ENCODE measurements around the gene LMAN1.
A peak's percentile ranks its signal among the peaks of the same experiment; 100 is the strongest.

The LMAN1 gene

GRCh38 chr18:59358712-59359575 is at the start of gene LMAN1:
TSS of gene LMAN1 (minus strand) at chr18:59359265. CDS start at chr18:59359244, 21 bp downstream.
- peaks cover 32% of the 10 kb centered on the region; the same call in 1 of the 2 replicates for H3K79me2 ChIP-seq (ENCODE audit: insufficient read depth, low read length)
- peak within 1 kb of the TSS; percentile 4; the same call in 1 of the 2 replicates for H3K27ac ChIP-seq (ENCODE audit: low read depth, low read length)
- no peaks in the 10 kb centered on the region for H3K9me2 ChIP-seq (replicated peaks; ENCODE audit: insufficient read depth, low read length)

GRCh38 chr18:59402432-59403090 is 43.5 kb upstream of the LMAN1 start:
- Histone ChIP-seq H2AFZ (ENCODE audit: low read depth, low read length, severe bottlenecking) (no peak overlapping the region), H3K4me3 (ENCODE audit: insufficient read depth, low read length, poor library complexity, severe bottlenecking) (no peak overlapping the region), H3K4me2 (ENCODE audit: low read depth, low read length, poor library complexity, severe bottlenecking) (no peak overlapping the region), H3F3A (ENCODE audit: insufficient read depth) (no peaks in the 10 kb centered on the region), H3K9me3 (ENCODE audit: insufficient read depth, low read length) (no peaks in the 10 kb centered on the region), H3K36me3 (ENCODE audit: low read length) (no peaks in the 10 kb centered on the region), H3K9ac (ENCODE audit: low read length) (no peak overlapping the region), H4K20me1 (ENCODE audit: low read depth, low read length) (no peaks in the 10 kb centered on the region), H3K27me3 (ENCODE audit: low read length) (no peaks in the 10 kb centered on the region), H3K9me2 (replicated peaks; ENCODE audit: insufficient read depth, low read length) (no peaks in the 10 kb centered on the region), H3K27ac (ENCODE audit: low read depth, low read length) (no peak overlapping the region), H3K79me2 (ENCODE audit: insufficient read depth, low read length) (no peaks in the 10 kb centered on the region)
- TF ChIP-seq CTCF (IDR thresholded peaks at IDR 0.05; ENCODE audit: insufficient read depth, low read length, poor library complexity, severe bottlenecking) (peak; percentile 98), EZH2phosphoT487 (conservative IDR thresholded peaks at IDR 0.05; ENCODE audit: low read length) (no peak)

More at GRCh38 chr18:59358712-59359575, at the start of gene LMAN1:
- TF ChIP-seq CTCF (IDR thresholded peaks at IDR 0.05; ENCODE audit: insufficient read depth, low read length, poor library complexity, severe bottlenecking) (no peak), EZH2phosphoT487 (conservative IDR thresholded peaks at IDR 0.05; ENCODE audit: low read length) (no peak)
- Histone ChIP-seq H3F3A (ENCODE audit: insufficient read depth) (no peaks in the 10 kb centered on the region), H3K9me3 (ENCODE audit: insufficient read depth, low read length) (no peaks in the 10 kb centered on the region), H3K4me2 (ENCODE audit: low read depth, low read length, poor library complexity, severe bottlenecking) (peak within 1 kb of the TSS; percentile 67), H3K4me3 (ENCODE audit: insufficient read depth, low read length, poor library complexity, severe bottlenecking) (peak within 1 kb of the TSS; percentile 89), H3K27me3 (ENCODE audit: low read length) (no peaks in the 10 kb centered on the region), H4K20me1 (ENCODE audit: low read depth, low read length) (no peaks in the 10 kb centered on the region), H3K36me3 (ENCODE audit: low read length) (peaks cover 13% of the 10 kb centered on the region; the same call in 1 of the 2 replicates), H2AFZ (ENCODE audit: low read depth, low read length, severe bottlenecking) (peak within 1 kb of the TSS; percentile 98), H3K9ac (ENCODE audit: low read length) (peak within 1 kb of the TSS; percentile 72)

GRCh38 chr18:59400407-59400806 is 41.3 kb upstream of the LMAN1 start:
- Histone ChIP-seq H3K27ac (ENCODE audit: low read depth, low read length) (no peak overlapping the region), H4K20me1 (ENCODE audit: low read depth, low read length) (no peaks in the 10 kb centered on the region), H3F3A (ENCODE audit: insufficient read depth) (no peaks in the 10 kb centered on the region), H3K79me2 (ENCODE audit: insufficient read depth, low read length) (no peaks in the 10 kb centered on the region), H3K9me2 (replicated peaks; ENCODE audit: insufficient read depth, low read length) (no peaks in the 10 kb centered on the region), H2AFZ (ENCODE audit: low read depth, low read length, severe bottlenecking) (no peak overlapping the region), H3K9ac (ENCODE audit: low read length) (no peak overlapping the region), H3K9me3 (ENCODE audit: insufficient read depth, low read length) (no peaks in the 10 kb centered on the region), H3K36me3 (ENCODE audit: low read length) (no peaks in the 10 kb centered on the region), H3K4me3 (ENCODE audit: insufficient read depth, low read length, poor library complexity, severe bottlenecking) (no peak overlapping the region), H3K27me3 (ENCODE audit: low read length) (no peaks in the 10 kb centered on the region), H3K4me2 (ENCODE audit: low read depth, low read length, poor library complexity, severe bottlenecking) (no peak overlapping the region)
- TF ChIP-seq EZH2phosphoT487 (conservative IDR thresholded peaks at IDR 0.05; ENCODE audit: low read length) (no peak), CTCF (IDR thresholded peaks at IDR 0.05; ENCODE audit: insufficient read depth, low read length, poor library complexity, severe bottlenecking) (no peak)

Measured in SU-DHL-6 (cell line).